GM10266 (cell line): ENCODE results near the gene CPED1.

ENCODE experiments used
- DNase-seq: peaks from one replicate; pipeline ENCODE4 v3.0.0; 2012; ENCODE audit errors: extremely low spot score
- TF ChIP-seq, protein P1 (sequence below): IDR thresholded peaks from 2 replicates; pipeline ENCODE4 v1.5.1; 2012; ENCODE audit warnings: mild to moderate bottlenecking, low read depth; ENCODE audit not compliant: control insufficient read depth, insufficient read depth; ENCODE audit errors: missing control alignments

Gene CPED1

DNA sequence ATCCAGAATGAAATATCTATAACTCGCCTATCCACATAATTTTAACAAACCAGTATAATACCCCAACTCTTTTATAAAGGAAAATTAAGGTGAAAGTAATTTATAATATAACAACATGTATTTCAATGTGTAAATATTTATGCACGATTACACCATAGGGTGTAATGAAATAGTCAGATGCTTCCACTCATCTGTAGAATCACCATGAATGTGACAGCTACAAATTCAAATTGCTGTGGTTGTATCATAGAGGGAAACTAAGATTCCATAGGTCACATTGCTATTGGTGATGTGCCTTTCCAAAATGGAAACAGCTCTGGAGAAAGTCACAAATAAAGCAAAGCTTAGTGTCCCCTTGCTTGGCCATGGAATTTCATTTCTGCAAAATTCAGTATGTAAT lies 95.7 kb downstream of the CPED1 start:
- no peak for DNase-seq
- TF ChIP-seq, protein P1, sequence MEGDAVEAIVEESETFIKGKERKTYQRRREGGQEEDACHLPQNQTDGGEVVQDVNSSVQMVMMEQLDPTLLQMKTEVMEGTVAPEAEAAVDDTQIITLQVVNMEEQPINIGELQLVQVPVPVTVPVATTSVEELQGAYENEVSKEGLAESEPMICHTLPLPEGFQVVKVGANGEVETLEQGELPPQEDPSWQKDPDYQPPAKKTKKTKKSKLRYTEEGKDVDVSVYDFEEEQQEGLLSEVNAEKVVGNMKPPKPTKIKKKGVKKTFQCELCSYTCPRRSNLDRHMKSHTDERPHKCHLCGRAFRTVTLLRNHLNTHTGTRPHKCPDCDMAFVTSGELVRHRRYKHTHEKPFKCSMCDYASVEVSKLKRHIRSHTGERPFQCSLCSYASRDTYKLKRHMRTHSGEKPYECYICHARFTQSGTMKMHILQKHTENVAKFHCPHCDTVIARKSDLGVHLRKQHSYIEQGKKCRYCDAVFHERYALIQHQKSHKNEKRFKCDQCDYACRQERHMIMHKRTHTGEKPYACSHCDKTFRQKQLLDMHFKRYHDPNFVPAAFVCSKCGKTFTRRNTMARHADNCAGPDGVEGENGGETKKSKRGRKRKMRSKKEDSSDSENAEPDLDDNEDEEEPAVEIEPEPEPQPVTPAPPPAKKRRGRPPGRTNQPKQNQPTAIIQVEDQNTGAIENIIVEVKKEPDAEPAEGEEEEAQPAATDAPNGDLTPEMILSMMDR: no peak

DNA sequence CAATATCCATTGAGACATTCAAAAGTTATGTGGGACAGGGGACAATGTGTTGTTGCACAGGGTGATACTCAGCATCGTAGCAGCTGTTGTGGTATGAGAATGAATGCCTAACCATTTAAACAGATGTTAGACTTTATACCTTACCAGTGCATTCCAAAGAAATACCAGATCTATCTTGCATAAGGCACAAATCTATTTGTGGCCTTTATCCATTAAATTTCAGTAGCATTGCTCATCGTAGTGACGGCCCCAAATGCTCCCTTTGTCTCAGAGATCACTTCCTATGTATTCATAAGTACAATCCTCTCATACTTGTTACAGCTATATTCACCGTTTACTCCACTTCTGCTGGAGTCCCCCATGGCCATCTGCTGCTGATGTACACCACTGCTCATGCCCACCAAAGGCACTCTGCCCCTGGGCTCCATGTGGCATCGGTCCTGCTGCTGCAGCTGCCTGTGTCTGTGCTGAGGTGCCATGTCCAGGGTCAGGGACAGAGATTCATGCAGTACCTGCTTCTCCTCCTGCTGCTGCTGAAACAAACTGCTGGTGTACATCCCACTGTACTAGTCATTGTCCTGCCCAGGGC lies 96.3 kb downstream of the CPED1 start:
- TF ChIP-seq, protein P1: no peak
- no peak for DNase-seq

DNA sequence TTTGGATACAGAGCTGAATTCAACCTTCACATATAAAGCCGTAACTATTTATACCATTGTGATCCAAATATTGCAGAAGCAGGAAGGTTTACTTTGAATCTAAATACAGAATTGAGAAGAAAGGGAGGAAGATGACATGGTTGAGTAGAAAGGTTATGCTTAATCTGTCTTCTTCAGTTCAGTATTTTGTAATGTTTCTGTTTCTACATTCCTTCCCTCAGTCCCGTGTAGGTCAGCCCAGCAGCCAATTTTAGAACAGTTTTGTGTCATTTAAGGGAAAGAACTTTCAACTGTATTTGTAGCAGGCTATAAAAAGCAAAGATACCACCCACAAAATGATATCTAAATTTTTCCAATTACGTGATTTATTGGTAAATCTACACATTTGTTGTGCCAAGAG lies 97.4 kb downstream of the CPED1 start:
- DNase-seq: no peak
- TF ChIP-seq, protein P1: no peak

DNA sequence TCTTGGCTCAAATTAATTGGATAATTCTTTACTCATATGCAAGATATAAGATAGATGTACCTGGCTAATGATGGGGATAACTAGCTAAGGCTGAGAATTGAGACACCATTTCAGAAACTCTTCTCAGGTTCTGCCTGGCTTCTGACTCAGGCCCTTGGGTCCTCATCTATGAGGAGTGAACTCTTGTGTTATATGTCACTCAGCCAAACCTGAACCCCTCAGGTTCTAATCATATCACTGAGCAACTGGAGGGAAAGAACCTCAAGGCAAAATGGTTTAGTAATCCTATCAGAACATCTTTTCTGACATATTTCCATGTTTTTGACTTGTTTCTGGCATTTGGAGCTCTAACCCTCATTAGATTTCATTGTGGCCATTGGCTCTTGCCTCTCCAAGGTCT lies 100.4 kb downstream of the CPED1 start:
- DNase-seq: no peak
- TF ChIP-seq, protein P1: no peak

DNA sequence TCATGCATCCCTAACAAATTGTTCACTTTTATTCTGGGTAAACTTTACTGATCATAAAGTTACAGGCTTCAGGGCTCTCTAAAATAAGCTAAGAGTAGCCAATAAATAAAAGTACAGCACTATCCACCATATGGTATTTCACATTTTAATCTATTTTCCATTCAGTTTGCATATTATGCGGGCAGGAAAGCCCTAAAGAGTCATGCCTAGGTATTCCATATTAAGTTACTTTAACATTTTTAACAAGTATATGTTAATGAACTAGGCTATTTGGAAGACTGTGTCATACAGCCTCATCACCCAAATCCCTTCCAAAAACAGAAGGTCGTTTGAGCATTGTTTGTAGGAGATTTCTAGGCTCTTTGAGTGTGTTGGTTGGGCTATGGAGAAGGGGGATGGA lies 106.3 kb downstream of the CPED1 start:
- TF ChIP-seq, protein P1: no peak
- DNase-seq: no peak

DNA sequence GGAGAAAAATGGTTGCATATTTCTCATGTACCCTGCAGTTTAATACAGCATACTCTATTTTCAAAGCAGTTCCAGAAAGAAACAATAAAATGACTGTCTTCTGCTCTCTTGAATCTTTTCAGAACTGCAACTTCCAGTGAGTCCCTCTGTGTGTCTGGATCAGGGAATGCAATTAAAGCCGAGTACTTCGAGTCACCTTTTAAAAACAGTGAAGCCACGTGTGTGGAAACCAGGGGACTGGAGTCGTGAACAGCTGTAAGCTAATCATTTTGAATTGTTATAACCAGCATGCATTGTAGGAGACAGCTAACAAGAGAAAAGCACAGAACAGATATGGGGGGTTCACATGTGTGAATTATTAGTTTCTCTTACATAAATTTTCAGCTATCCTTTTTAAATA lies 109.1 kb downstream of the CPED1 start:
- TF ChIP-seq, protein P1: no peak

DNA sequence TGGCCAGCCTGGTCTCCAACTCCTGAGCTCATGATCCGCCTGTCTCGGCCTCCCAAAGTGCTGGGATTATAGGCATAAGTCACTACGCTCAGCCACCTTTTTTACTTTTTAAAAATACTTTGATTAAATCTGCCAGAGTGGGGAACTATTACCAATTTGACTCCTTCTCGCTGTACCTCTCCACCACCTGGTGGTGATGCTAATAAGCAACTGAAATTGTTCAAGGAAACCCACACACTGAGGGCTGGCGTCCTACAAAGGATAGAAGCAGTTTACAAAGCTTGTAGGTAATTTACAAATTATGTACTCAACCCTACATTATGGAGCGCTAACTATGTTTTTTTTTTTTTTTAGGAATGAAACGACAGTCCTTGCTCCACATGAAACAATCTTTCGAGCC lies 111.1 kb downstream of the CPED1 start:
- no peak for DNase-seq
- TF ChIP-seq, protein P1: no peak

More for the DNA sequence above, 109.1 kb downstream of the CPED1 start:
- no peak for DNase-seq
